ENCODE measurements around the gene IL17RE. TPM values are rescaled to one million over a fixed set of nuclear protein-coding genes. Genes with fewer than 3 reads are reported as not detected.
A peak's percentile ranks its signal among the peaks of the same experiment; 100 is the strongest.
"Not testable (repeated sequence)": the region's sequence is repeated elsewhere in the genome, so short reads cannot be mapped to it uniquely, and the experiment has no call there.

The IL17RE gene
- total RNA-seq, 1 experiment from 2014 or later = 0.12 TPM

- DNase-seq (ENCODE audit: extremely low read depth, low read depth) = no peak
Measured at GRCh38 chr3:9930804-9931418, 28.3 kb downstream of the IL17RE start.

GRCh38 chr3:9932535-9932842 lies 29.8 kb downstream of the IL17RE start:
- DNase-seq (ENCODE audit: extremely low read depth, low read depth) = no peak

GRCh38 chr3:9932843-9933560 lies 30.4 kb downstream of the IL17RE start:
- no peak for DNase-seq (ENCODE audit: extremely low read depth, low read depth)

GRCh38 chr3:9933561-9934234 lies 31.1 kb downstream of the IL17RE start, which contains the start of gene CRELD1:
TSS of gene CRELD1 (plus strand) at chr3:9933834. CDS start at chr3:9934439, 605 bp downstream.
- peak; percentile 82 for DNase-seq (ENCODE audit: extremely low read depth, low read depth)

- DNase-seq (ENCODE audit: extremely low read depth, low read depth) = no peak
Measured at GRCh38 chr3:9934235-9934621, 31.6 kb downstream of the IL17RE start.

GRCh38 chr3:9934993-9935392 lies 32.3 kb downstream of the IL17RE start:
- no peak for DNase-seq (ENCODE audit: extremely low read depth, low read depth)

- no peak for DNase-seq (ENCODE audit: extremely low read depth, low read depth)
Measured at GRCh38 chr3:9935966-9936510, 33.4 kb downstream of the IL17RE start.

GRCh38 chr3:9937486-9938238 lies 35.0 kb downstream of the IL17RE start:
- no peak for DNase-seq (ENCODE audit: extremely low read depth, low read depth)

- DNase-seq (ENCODE audit: extremely low read depth, low read depth) = no peak
Measured at GRCh38 chr3:9938966-9939365, 36.3 kb downstream of the IL17RE start.

GRCh38 chr3:9939906-9940305 lies 37.3 kb downstream of the IL17RE start:
- DNase-seq (ENCODE audit: extremely low read depth, low read depth) = not testable (repeated sequence)

GRCh38 chr3:9940746-9941145 lies 38.1 kb downstream of the IL17RE start:
- DNase-seq (ENCODE audit: extremely low read depth, low read depth) = no peak

- no peak for DNase-seq (ENCODE audit: extremely low read depth, low read depth)
Measured at GRCh38 chr3:9942164-9942563, 39.5 kb downstream of the IL17RE start.

- DNase-seq (ENCODE audit: extremely low read depth, low read depth) = no peak
Measured at GRCh38 chr3:9942934-9943690, 40.5 kb downstream of the IL17RE start.

GRCh38 chr3:9944271-9944670 lies 41.6 kb downstream of the IL17RE start:
- DNase-seq (ENCODE audit: extremely low read depth, low read depth) = no peak

GRCh38 chr3:9945358-9945757 lies 42.7 kb downstream of the IL17RE start:
- DNase-seq (ENCODE audit: extremely low read depth, low read depth) = no peak

GRCh38 chr3:9946112-9947024 lies 43.7 kb downstream of the IL17RE start:
- peak; percentile 83 for DNase-seq (ENCODE audit: extremely low read depth, low read depth)

- peak; percentile 68 for DNase-seq (ENCODE audit: extremely low read depth, low read depth)
Measured at GRCh38 chr3:9947025-9947995, 44.7 kb downstream of the IL17RE start.

GRCh38 chr3:9948586-9948985 lies 45.9 kb downstream of the IL17RE start:
- no peak for DNase-seq (ENCODE audit: extremely low read depth, low read depth)
